GM23338 (cell line): ENCODE results near the gene MUCL3. TPM values are rescaled to one million over a fixed set of nuclear protein-coding genes. Genes with fewer than 3 reads are reported as not detected.

ENCODE experiments used
- ATAC-seq: fragments of 200-7000 bp; cut with Tn5 transposase; 3 replicates; pipeline ENCODE4 v1.9.1; 2020
- DNase-seq: peaks from one replicate; pipeline ENCODE4 v3.0.0-alpha.2; 2015; ENCODE audit warnings: low spot score
- H2AFZ ChIP-seq: fragments of 200-600 bp; sonication (generic); 2 replicates; pipeline ENCODE4 v1.8.0; 2016; ENCODE audit warnings: antibody characterized with exemption, mild to moderate bottlenecking, moderate library complexity
- H3F3A ChIP-seq: fragments of 200-600 bp; sonication (generic); replicated peaks from 2 replicates; pipeline ENCODE4 v1.8.0; 2017; ENCODE audit warnings: antibody characterized with exemption, mixed run types, low read depth
- H3K27ac ChIP-seq: fragments of 200-600 bp; sonication (generic); 2 replicates; pipeline ENCODE4 v1.6.1; 2016; ENCODE audit warnings: low read depth
- H3K27me3 ChIP-seq: fragments of 200-600 bp; sonication (generic); 2 replicates; pipeline ENCODE4 v1.8.0; 2016; ENCODE audit warnings: mild to moderate bottlenecking, mixed run types, moderate library complexity; ENCODE audit not compliant: insufficient read depth
- H3K36me3 ChIP-seq: fragments of 200-600 bp; sonication (generic); 2 replicates; pipeline ENCODE4 v1.8.0; 2016; ENCODE audit warnings: mild to moderate bottlenecking; ENCODE audit not compliant: insufficient read depth
- H3K4me1 ChIP-seq: fragments of 200-600 bp; sonication (generic); 2 replicates; pipeline ENCODE4 v1.8.0; 2016; ENCODE audit warnings: mild to moderate bottlenecking, moderate library complexity; ENCODE audit not compliant: insufficient read depth
- H3K4me2 ChIP-seq: fragments of 200-600 bp; sonication (generic); 2 replicates; pipeline ENCODE4 v1.7.1; 2017; ENCODE audit warnings: mixed run types
- H3K4me3 ChIP-seq: fragments of 200-600 bp; sonication (generic); 2 replicates; pipeline ENCODE4 v1.6.1; 2016; ENCODE audit warnings: mixed run types
- H3K79me2 ChIP-seq: fragments of 200-600 bp; sonication (generic); replicated peaks from 2 replicates; pipeline ENCODE4 v1.8.0; 2017; ENCODE audit warnings: mild to moderate bottlenecking; ENCODE audit not compliant: insufficient read depth
- H3K9me2 ChIP-seq: fragments of 200-600 bp; sonication (generic); 2 replicates; pipeline ENCODE4 v1.8.0; 2017; ENCODE audit not compliant: insufficient read depth
- H4K20me1 ChIP-seq: fragments of 200-600 bp; sonication (generic); replicated peaks from 2 replicates; pipeline ENCODE4 v1.8.0; 2017; ENCODE audit warnings: mild to moderate bottlenecking; ENCODE audit not compliant: insufficient read depth
- H3K27ac Mint-ChIP-seq: 2 replicates; pipeline ENCODE4 v1.8.0; 2020; ENCODE audit warnings: inconsistent platforms, mild to moderate bottlenecking, moderate library complexity, mixed read lengths
- H3K27me3 Mint-ChIP-seq: 3 replicates; pipeline ENCODE4 v1.8.0; 2022; ENCODE audit warnings: low read depth, mild to moderate bottlenecking, moderate library complexity, mixed read lengths, inconsistent platforms; ENCODE audit not compliant: insufficient read depth, poor library complexity
- H3K36me3 Mint-ChIP-seq: 3 replicates; pipeline ENCODE4 v1.8.0; 2021; ENCODE audit warnings: low read depth, mild to moderate bottlenecking, inconsistent platforms, moderate library complexity, mixed read lengths
- H3K4me1 Mint-ChIP-seq: 3 replicates; pipeline ENCODE4 v1.8.0; 2020; ENCODE audit warnings: mild to moderate bottlenecking, inconsistent platforms, mixed read lengths
- H3K4me3 Mint-ChIP-seq: 3 replicates; pipeline ENCODE4 v1.8.0; 2021; ENCODE audit warnings: moderate library complexity, mild to moderate bottlenecking, inconsistent platforms, mixed read lengths
- H3K9me3 Mint-ChIP-seq: 3 replicates; pipeline ENCODE4 v1.8.0; 2020; ENCODE audit warnings: moderate library complexity, mild to moderate bottlenecking, inconsistent platforms, mixed read lengths
- CREB1 ChIP-seq: fragments of 250-450 bp; sonication (Bioruptor Pico); IDR thresholded peaks from 2 replicates; pipeline ENCODE4 v1.5.0; 2020; ENCODE audit warnings: low read depth, mild to moderate bottlenecking, moderate library complexity
- EZH2 ChIP-seq: fragments of 200-600 bp; sonication (generic); IDR thresholded peaks from one replicate; pipeline ENCODE4 v1.8.0; 2017; ENCODE audit warnings: antibody characterized with exemption, mild to moderate bottlenecking, low read depth; ENCODE audit not compliant: unreplicated experiment
- JUNB ChIP-seq: IDR thresholded peaks from one replicate; pipeline ENCODE4 v1.6.1; 2016; ENCODE audit warnings: antibody characterized with exemption; ENCODE audit not compliant: unreplicated experiment
- NANOG ChIP-seq: IDR thresholded peaks from 2 replicates; pipeline ENCODE4 v1.6.1; 2016; ENCODE audit warnings: antibody characterized with exemption, borderline replicate concordance
- STAT1 ChIP-seq: IDR thresholded peaks from one replicate; pipeline ENCODE4 v1.6.1; 2016; ENCODE audit warnings: antibody characterized with exemption; ENCODE audit not compliant: unreplicated experiment
- ZNF114 ChIP-seq: fragments of 250-450 bp; sonication (Bioruptor Pico); IDR thresholded peaks from 2 replicates; pipeline ENCODE4 v1.5.0; 2020; ENCODE audit warnings: mild to moderate bottlenecking, moderate library complexity
- ZNF331 ChIP-seq: fragments of 250-450 bp; sonication (Bioruptor Pico); IDR thresholded peaks from 2 replicates; pipeline ENCODE4 v1.5.0; 2020; ENCODE audit warnings: low read depth, mild to moderate bottlenecking, moderate library complexity
- ZNF462 ChIP-seq: fragments of 250-450 bp; sonication (Bioruptor Pico); IDR thresholded peaks from 2 replicates; pipeline ENCODE4 v1.5.0; 2020; ENCODE audit warnings: mild to moderate bottlenecking, moderate library complexity
- polyA plus RNA-seq: library from polyadenylated mRNA; unstranded; fragments of >200 nt; fragmentation: Nextera tagmentation; extraction: Ambion mirVana; gene quantifications from 2 replicates; pipeline ENCODE4 v1.2.1, GENCODE V29; 2016
- total RNA-seq: library from RNA; depleted of rRNA; stranded (reverse); fragments of >200 nt; shearing (Covaris generic); gene quantifications from 2 replicates; pipeline ENCODE4 v1.2.3, GENCODE V29; 2014

Gene MUCL3
- total and polyA plus RNA-seq, 2 experiments from 2014 or later = 0.32 TPM; not detected in 1

- no peak for TF ChIP-seq ZNF114 (CRISPR knock-in tag)
Measured at GRCh38 chr6:30930506-30930905, 10.3 kb upstream of the MUCL3 start (continued).

- no peak overlapping the region for H3K4me2 ChIP-seq
- TF ChIP-seq JUNB (no peak), ZNF462 (CRISPR knock-in tag) (no peak), STAT1 (no peak), NANOG (no peak), EZH2 (no peak), ZNF331 (CRISPR knock-in tag) (no peak), ZNF114 (CRISPR knock-in tag) (no peak), CREB1 (CRISPR knock-in tag) (no peak)
- no peak overlapping the region for H2AFZ ChIP-seq
- H3K36me3 Mint-ChIP-seq = peaks cover 29% of the 10 kb centered on the region
- H3K27ac Mint-ChIP-seq = no peak overlapping the region
- no peaks in the 10 kb centered on the region for H3K4me1 ChIP-seq
- peaks cover 3% of the 10 kb centered on the region; the same call in 2 of the 3 replicates for H3K4me1 Mint-ChIP-seq
- no peaks in the 10 kb centered on the region for H3K27me3 ChIP-seq
- H3F3A ChIP-seq = no peaks in the 10 kb centered on the region
- H4K20me1 ChIP-seq = no peaks in the 10 kb centered on the region
- H3K4me3 ChIP-seq = no peak overlapping the region
- H3K27ac ChIP-seq = no peak overlapping the region
- ATAC-seq = no peak
- H3K9me3 Mint-ChIP-seq = peaks cover 14% of the 10 kb centered on the region
- H3K9me2 ChIP-seq = no peaks in the 10 kb centered on the region
- peaks cover 12% of the 10 kb centered on the region for H3K27me3 Mint-ChIP-seq
- no peak overlapping the region for H3K4me3 Mint-ChIP-seq
- H3K36me3 ChIP-seq = no peaks in the 10 kb centered on the region
- no peaks in the 10 kb centered on the region for H3K79me2 ChIP-seq
- no peak for DNase-seq
Measured at GRCh38 chr6:30931272-30931671, 9.5 kb upstream of the MUCL3 start.
